DOHH2 (cell line): ENCODE data around the gene MCC.

Experiments
- H3F3A ChIP-seq: fragments of 200-600 bp; sonication (generic), shearing (Covaris generic); 2 replicates; pipeline ENCODE4 v1.6.0; 2016; ENCODE audit warnings: antibody characterized with exemption, mild to moderate bottlenecking; ENCODE audit not compliant: control insufficient read depth, insufficient read depth
- H3K27ac ChIP-seq: fragments of 200-600 bp; sonication (generic); 2 replicates; pipeline ENCODE4 v1.5.1; 2014; ENCODE audit warnings: low read depth, mild to moderate bottlenecking, low read length, moderate library complexity
- H3K27me3 ChIP-seq: fragments of 200-600 bp; sonication (generic); 2 replicates; pipeline ENCODE4 v1.6.1; 2014; ENCODE audit warnings: mild to moderate bottlenecking, low read length, mixed read lengths; ENCODE audit not compliant: control insufficient read depth
- H3K36me3 ChIP-seq: fragments of 200-600 bp; sonication (generic); 2 replicates; pipeline ENCODE4 v1.6.1; 2014; ENCODE audit warnings: mild to moderate bottlenecking, low read length, moderate library complexity, mixed read lengths; ENCODE audit not compliant: control insufficient read depth
- H3K4me1 ChIP-seq: fragments of 200-600 bp; sonication (generic); 2 replicates; pipeline ENCODE4 v1.6.1; 2014; ENCODE audit warnings: mild to moderate bottlenecking, low read length, mixed read lengths; ENCODE audit not compliant: control insufficient read depth
- H3K4me2 ChIP-seq: fragments of 200-600 bp; sonication (generic); 2 replicates; pipeline ENCODE4 v1.6.0; 2014; ENCODE audit warnings: mild to moderate bottlenecking, low read length, moderate library complexity
- H3K4me3 ChIP-seq: fragments of 200-600 bp; sonication (generic); 2 replicates; pipeline ENCODE4 v1.5.1; 2014; ENCODE audit warnings: mild to moderate bottlenecking, low read length, mixed read lengths
- H3K79me2 ChIP-seq: fragments of 200-600 bp; sonication (generic); 2 replicates; pipeline ENCODE4 v1.6.1; 2014; ENCODE audit warnings: mild to moderate bottlenecking, low read length, mixed read lengths; ENCODE audit not compliant: control insufficient read depth
- H3K9me2 ChIP-seq: fragments of 200-600 bp; sonication (generic); replicated peaks from 2 replicates; pipeline ENCODE4 v1.6.1; 2014; ENCODE audit warnings: mild to moderate bottlenecking, low read length, mixed read lengths; ENCODE audit not compliant: control insufficient read depth
- H3K9me3 ChIP-seq: fragments of 200-600 bp; sonication (generic); 2 replicates; pipeline ENCODE4 v1.6.1; 2014; ENCODE audit warnings: antibody characterized with exemption, low read length, mixed read lengths; ENCODE audit not compliant: control insufficient read depth, insufficient read depth
- H4K20me1 ChIP-seq: fragments of 200-600 bp; sonication (generic); 2 replicates; pipeline ENCODE4 v1.6.0; 2014; ENCODE audit warnings: low read depth, mild to moderate bottlenecking, antibody characterized with exemption, low read length, moderate library complexity; ENCODE audit not compliant: control insufficient read depth, insufficient read depth
- EZH2phosphoT487 ChIP-seq: fragments of 200-600 bp; sonication (generic); IDR thresholded peaks from 2 replicates; pipeline ENCODE4 v1.6.1; 2017; ENCODE audit warnings: borderline replicate concordance, mild to moderate bottlenecking, antibody characterized with exemption, low read length, moderate library complexity, mixed read lengths
- TF ChIP-seq, protein P1 (sequence below): fragments of 200-600 bp; sonication (generic); IDR thresholded peaks from one replicate; pipeline ENCODE4 v1.5.1; 2014; ENCODE audit warnings: antibody characterized with exemption, mild to moderate bottlenecking, low read depth, low read length; ENCODE audit not compliant: poor library complexity, severe bottlenecking

Gene MCC

DNA sequence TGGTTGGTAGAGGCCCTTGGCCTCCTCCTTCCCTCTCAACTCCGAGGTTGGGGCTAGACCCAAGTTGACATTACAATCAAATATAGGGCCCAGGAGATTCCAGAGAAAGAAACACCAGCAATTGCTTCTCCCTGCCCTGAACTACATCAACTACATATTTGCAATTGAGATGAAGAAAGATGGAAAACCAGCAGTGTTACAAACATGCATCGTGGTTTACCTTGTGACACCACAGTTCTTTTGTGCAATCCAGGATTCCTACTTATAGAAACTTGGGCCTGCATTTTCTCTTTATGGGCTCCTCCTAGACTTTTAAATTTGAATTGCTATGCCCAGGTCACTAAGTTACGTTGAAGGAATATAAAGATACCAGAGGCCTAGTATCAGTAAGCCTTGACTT lies 384.9 kb downstream of the MCC start:
- H3K79me2 ChIP-seq, result no peaks in the 10 kb centered on the region

DNA sequence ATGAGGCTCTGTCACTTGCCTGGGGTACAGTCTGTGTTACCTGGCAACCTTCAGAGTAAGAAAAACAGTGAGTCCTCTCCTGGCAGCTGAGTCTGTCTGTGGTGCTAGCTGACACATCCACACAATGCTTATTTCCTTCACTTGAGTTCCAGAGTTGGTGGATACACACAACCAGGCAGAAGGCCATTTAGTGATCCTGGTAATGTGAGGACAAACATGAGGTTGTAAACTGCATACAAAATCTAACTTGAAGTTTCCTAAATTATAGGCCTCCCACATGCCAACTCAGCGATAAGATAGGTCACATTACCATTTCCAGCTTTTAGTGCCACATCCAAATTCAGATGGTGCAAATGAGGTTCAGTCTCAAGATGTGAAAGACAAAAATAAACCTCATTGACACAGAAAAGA lies 386.1 kb downstream of the MCC start:
- H3K4me1 ChIP-seq, result no peaks in the 10 kb centered on the region
- H4K20me1 ChIP-seq, result no peaks in the 10 kb centered on the region
- no peaks in the 10 kb centered on the region for H3K27me3 ChIP-seq

More for the DNA sequence above, 384.9 kb downstream of the MCC start:
- no peaks in the 10 kb centered on the region for H4K20me1 ChIP-seq
- H3K4me2 ChIP-seq, result no peak overlapping the region
- TF ChIP-seq, protein P1, sequence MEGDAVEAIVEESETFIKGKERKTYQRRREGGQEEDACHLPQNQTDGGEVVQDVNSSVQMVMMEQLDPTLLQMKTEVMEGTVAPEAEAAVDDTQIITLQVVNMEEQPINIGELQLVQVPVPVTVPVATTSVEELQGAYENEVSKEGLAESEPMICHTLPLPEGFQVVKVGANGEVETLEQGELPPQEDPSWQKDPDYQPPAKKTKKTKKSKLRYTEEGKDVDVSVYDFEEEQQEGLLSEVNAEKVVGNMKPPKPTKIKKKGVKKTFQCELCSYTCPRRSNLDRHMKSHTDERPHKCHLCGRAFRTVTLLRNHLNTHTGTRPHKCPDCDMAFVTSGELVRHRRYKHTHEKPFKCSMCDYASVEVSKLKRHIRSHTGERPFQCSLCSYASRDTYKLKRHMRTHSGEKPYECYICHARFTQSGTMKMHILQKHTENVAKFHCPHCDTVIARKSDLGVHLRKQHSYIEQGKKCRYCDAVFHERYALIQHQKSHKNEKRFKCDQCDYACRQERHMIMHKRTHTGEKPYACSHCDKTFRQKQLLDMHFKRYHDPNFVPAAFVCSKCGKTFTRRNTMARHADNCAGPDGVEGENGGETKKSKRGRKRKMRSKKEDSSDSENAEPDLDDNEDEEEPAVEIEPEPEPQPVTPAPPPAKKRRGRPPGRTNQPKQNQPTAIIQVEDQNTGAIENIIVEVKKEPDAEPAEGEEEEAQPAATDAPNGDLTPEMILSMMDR, result no peak
- no peak for TF ChIP-seq EZH2phosphoT487
- H3K4me3 ChIP-seq, result no peak overlapping the region
- H3K4me1 ChIP-seq, result no peaks in the 10 kb centered on the region
- no peaks in the 10 kb centered on the region for H3K36me3 ChIP-seq
- no peaks in the 10 kb centered on the region for H3K9me3 ChIP-seq
- H3F3A ChIP-seq, result no peaks in the 10 kb centered on the region
- H3K27ac ChIP-seq, result no peak overlapping the region
- no peaks in the 10 kb centered on the region for H3K27me3 ChIP-seq
- no peaks in the 10 kb centered on the region for H3K9me2 ChIP-seq

DNA sequence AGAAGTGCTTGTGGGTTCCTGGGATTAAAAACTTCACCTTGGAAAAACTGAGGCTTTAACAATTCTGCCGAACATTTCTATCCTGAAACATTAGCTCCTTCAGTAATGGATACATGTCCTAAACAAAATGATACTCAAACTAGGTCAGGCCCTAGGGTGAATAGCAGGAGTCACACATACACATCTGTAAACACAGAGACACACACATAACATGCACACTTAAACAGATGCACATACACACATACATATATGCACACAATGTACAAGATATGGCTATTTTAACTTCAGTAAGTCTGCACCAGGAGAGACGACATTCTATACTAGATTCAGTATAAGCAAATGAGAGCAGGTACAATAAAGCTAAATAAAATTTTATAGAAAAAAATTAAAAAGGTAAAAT lies 387.3 kb downstream of the MCC start:
- Histone ChIP-seq H3K4me1 (no peaks in the 10 kb centered on the region), H3K36me3 (no peaks in the 10 kb centered on the region), H3K4me3 (no peak overlapping the region), H3K79me2 (no peaks in the 10 kb centered on the region), H3K27ac (no peak overlapping the region), H3F3A (no peaks in the 10 kb centered on the region), H3K9me2 (no peaks in the 10 kb centered on the region), H4K20me1 (no peaks in the 10 kb centered on the region), H3K9me3 (no peaks in the 10 kb centered on the region), H3K4me2 (no peak overlapping the region), H3K27me3 (no peaks in the 10 kb centered on the region)
- no peak for TF ChIP-seq EZH2phosphoT487
- TF ChIP-seq, protein P1, result no peak

More for the DNA sequence above, 386.1 kb downstream of the MCC start:
- Histone ChIP-seq H3K27ac (no peak overlapping the region), H3K79me2 (no peaks in the 10 kb centered on the region), H3F3A (no peaks in the 10 kb centered on the region), H3K9me2 (no peaks in the 10 kb centered on the region), H3K4me2 (no peak overlapping the region), H3K4me3 (no peak overlapping the region), H3K36me3 (no peaks in the 10 kb centered on the region), H3K9me3 (no peaks in the 10 kb centered on the region)
- TF ChIP-seq, protein P1, result no peak
- no peak for TF ChIP-seq EZH2phosphoT487
